ENCODE results near the gene SMC6. TPM values are rescaled to one million over a fixed set of nuclear protein-coding genes. Genes with fewer than 3 reads are reported as not detected.

The SMC6 gene
- 6.5 and 8.2 TPM in 2 replicates for polyA plus RNA-seq (2012; rRNA removed)
- 7.9 and 10.9 TPM in 2 replicates for polyA plus RNA-seq (2012; cell fraction: cytosol; rRNA removed)
- 10.7 and 19.7 TPM in 2 replicates for polyA plus RNA-seq (2012; cell fraction: nucleus; rRNA removed)

GRCh38 chr2:17753803-17754663 lies at the start of gene SMC6, which contains the start of gene GEN1:
Gene SMC6, minus strand, starts transcription at chr2:17753810. Its CDS starts 7,864 bp downstream, at chr2:17745946.
Gene GEN1, plus strand, starts transcription at chr2:17754138. Its CDS starts 5,806 bp downstream, at chr2:17759944.
- no peaks in the 10 kb centered on the region for H4K20me1 ChIP-seq (ENCODE audit: insufficient read depth)
- H3K79me2 ChIP-seq (ENCODE audit: insufficient read depth) = peaks cover 94% of the 10 kb centered on the region
- H3K36me3 ChIP-seq (replicated peaks in 1 of 2; ENCODE audit: control insufficient read depth in 1 of 2, insufficient read depth in 2 of 2, low read length in 1 of 2) = peaks cover 0 to 6% of the 10 kb centered on the region in 2 experiments
- H3K9ac ChIP-seq = peak within 1 kb of the TSS; percentile 90
- peak within 1 kb of the TSS; percentile 89 for H3K4me2 ChIP-seq
- no peaks in the 10 kb centered on the region for H3K9me2 ChIP-seq
- H3F3A ChIP-seq (replicated peaks; ENCODE audit: insufficient read depth) = peaks cover 8% of the 10 kb centered on the region
- peak within 1 kb of the TSS; percentile 73 for H2AFZ ChIP-seq (ENCODE audit: low read depth)
- no peaks in the 10 kb centered on the region for H3K27me3 ChIP-seq (ENCODE audit: insufficient read depth)
- peak within 1 kb of the TSS; percentile 84 to 99 for H3K4me3 ChIP-seq (ENCODE audit: low read depth in 2 of 2, low read length in 1 of 2)
- peak; percentile 99 for DNase-seq
- peaks cover 25 to 40% of the 10 kb centered on the region in 2 experiments for H3K4me1 ChIP-seq (ENCODE audit: control insufficient read depth in 1 of 2, insufficient read depth in 2 of 2, low read depth in 1 of 2, low read length in 1 of 2)
- WGBS (ENCODE audit: low lambda C conversion rate) = 1% methylated on average over 63 of the region's 76 CpGs
- ChIA-PET POLR2A (interaction anchor here (0.6 to 1.8 kb wide), 4 partner anchors 14 to 1814 kb away, joined by 3 to 4 read pairs (median 4); no protein-coding TSS in a partner anchor), CTCF (interaction anchor here (0.7 to 4.2 kb wide), 10 partner anchors 13 to 559 kb away, joined by 3 to 23 read pairs (median 4); partner anchors contain the start of gene MSGN1)
- no peaks in the 10 kb centered on the region for H3K9me3 ChIP-seq
- peak within 1 kb of the TSS; percentile 98 to 100 for H3K27ac ChIP-seq (ENCODE audit: low read depth in 2 of 2, low read length in 1 of 2)
- TF ChIP-seq IRF3 (IDR thresholded peaks at IDR 0.05; ENCODE audit: low read depth, low read length) (no peak), TCF12 (IDR thresholded peaks at IDR 0.05) (no peak), TEAD4 (IDR thresholded peaks at IDR 0.05; ENCODE audit: borderline replicate concordance, insufficient read depth) (no peak), CHD2 (IDR thresholded peaks at IDR 0.05; ENCODE audit: low read length, partially characterized antibody) (no peak), NFIC (IDR thresholded peaks at IDR 0.05; ENCODE audit: borderline replicate concordance) (no peak), RXRA (IDR thresholded peaks at IDR 0.05; ENCODE audit: borderline replicate concordance, low read depth) (no peak), USF1 (IDR thresholded peaks at IDR 0.05; ENCODE audit: borderline replicate concordance, low read depth) (no peak), SIN3A (IDR thresholded peaks at IDR 0.05; ENCODE audit: borderline replicate concordance, low read depth, low read length) (peak; percentile 99), EP300 (IDR thresholded peaks at IDR 0.05; ENCODE audit: borderline replicate concordance in 1 of 2, low read depth in 1 of 2, low read length in 1 of 2) (no peak; a peak in 1 of 4 replicates), RCOR1 (IDR thresholded peaks at IDR 0.05; ENCODE audit: low read length) (peak; percentile 6; the same call in 1 of the 2 replicates), SMC3 (IDR thresholded peaks at IDR 0.05; ENCODE audit: low read depth, low read length) (no peak), RAD21 (IDR thresholded peaks at IDR 0.05; ENCODE audit: low read length) (no peak), GABPA (IDR thresholded peaks at IDR 0.05; ENCODE audit: low read depth) (peak; percentile 91), PBX3 (IDR thresholded peaks at IDR 0.05) (no peak), EZH2phosphoT487 (IDR thresholded peaks at IDR 0.05; ENCODE audit: borderline replicate concordance, low read depth) (no peak), GATA2 (CRISPR knock-in tag; IDR thresholded peaks at IDR 0.05) (no peak), POLR2AphosphoS5 (IDR thresholded peaks at IDR 0.05; ENCODE audit: low read depth, low read length) (peak; percentile 80), JUND (IDR thresholded peaks at IDR 0.05) (no peak), MXI1 (IDR thresholded peaks at IDR 0.05; ENCODE audit: low read depth, low read length) (peak; percentile 97), RFX5 (IDR thresholded peaks at IDR 0.05; ENCODE audit: low read length) (no peak), CTCF (IDR thresholded peaks at IDR 0.05) (no peak), ZBTB33 (IDR thresholded peaks at IDR 0.05; ENCODE audit: borderline replicate concordance, low read depth) (peak; percentile 76; the same call in 1 of the 2 replicates), USF2 (IDR thresholded peaks at IDR 0.05; ENCODE audit: borderline replicate concordance, low read depth, low read length) (no peak), YY1 (IDR thresholded peaks at IDR 0.05; ENCODE audit: low read depth) (0 out of 2 replicates have a peak, but pooled peaks have one; percentile 10), NRF1 (IDR thresholded peaks at IDR 0.05; ENCODE audit: low read depth, low read length) (peak; percentile 75)
